LHCN-M2 (cell line): ENCODE measurements around the gene GRHL1. TPM values are rescaled to one million over a fixed set of nuclear protein-coding genes. Genes with fewer than 3 reads are reported as not detected.
"Not testable (repeated sequence)": the region's sequence is repeated elsewhere in the genome, so short reads cannot be mapped to it uniquely, and the experiment has no call there.

Experiments used
- DNase-seq: peaks from one replicate; pipeline ENCODE4 v3.0.0-alpha.2; 2012; ENCODE audit warnings: low read depth
- polyA plus RNA-seq: library from polyadenylated mRNA; unstranded; fragments of >200 nt; gene quantifications from one replicate; pipeline ENCODE4 v1.2.1, GENCODE V29; 2012; ENCODE audit warnings: missing spikeins
- total RNA-seq: library from RNA; depleted of rRNA; stranded (reverse); fragments of >200 nt; gene quantifications from 2 replicates; pipeline ENCODE4 v1.2.3, GENCODE V29; 2014; rRNA removed

GRHL1 gene
- 0.40 and 0.90 TPM in 2 replicates for total RNA-seq
- 0.05 TPM for polyA plus RNA-seq

GRCh38 chr2:9951522-9952285 is at the start of gene GRHL1:
Gene GRHL1 (plus strand): TSS chr2:9951693. CDS start chr2:9951834, 141 bp downstream.
- peak; percentile 81 for DNase-seq

DNA sequence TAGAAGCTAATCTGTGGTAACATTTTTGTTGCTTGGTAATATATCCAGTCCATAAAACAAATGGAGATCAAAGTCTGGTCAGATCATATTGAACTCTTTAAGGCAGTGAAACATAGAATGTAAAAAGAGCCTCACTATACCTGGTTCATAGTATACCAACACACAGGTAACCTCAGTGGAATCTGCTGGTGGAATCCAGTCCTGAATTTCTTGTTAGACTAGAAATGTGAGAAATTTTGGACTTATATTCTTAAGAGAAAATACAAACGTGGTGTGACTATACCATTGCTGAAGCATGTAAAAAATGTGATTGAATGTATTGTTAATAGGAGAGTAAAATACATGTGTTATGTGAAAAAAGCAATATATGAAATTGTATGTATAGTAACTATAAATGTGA is 46.1 kb upstream of the GRHL1 start:
- no peak for DNase-seq

- no peak for DNase-seq
These were observed 44.1 kb upstream of the GRHL1 start for GRCh38 chr2:9907402-9907801.

- DNase-seq = no peak
These were observed 42.9 kb upstream of the GRHL1 start for GRCh38 chr2:9908639-9909038.

GRCh38 chr2:9909106-9909505 is 42.4 kb upstream of the GRHL1 start:
- peak; percentile 74 for DNase-seq

GRCh38 chr2:9910699-9911098 is 40.8 kb upstream of the GRHL1 start:
- no peak for DNase-seq

DNA sequence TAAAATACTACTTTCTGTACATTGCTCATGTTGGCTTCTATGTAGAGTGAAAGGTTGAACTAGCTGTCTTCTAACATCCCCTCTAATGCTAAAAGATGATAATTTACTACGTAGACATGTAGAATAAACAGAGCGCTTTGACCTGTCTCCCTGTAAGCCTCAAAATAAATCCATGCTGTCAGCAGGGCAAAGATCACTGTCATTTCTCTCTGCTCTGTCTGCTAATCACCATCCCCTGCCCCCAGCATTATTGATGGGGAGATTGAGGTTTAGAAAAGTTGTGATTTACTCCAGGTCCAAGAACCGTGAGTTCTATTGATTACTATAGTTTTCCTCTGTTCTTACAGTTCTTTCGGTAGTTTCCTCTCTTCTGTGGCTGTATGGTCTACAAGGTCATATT is 39.0 kb upstream of the GRHL1 start:
- no peak for DNase-seq

- peak; percentile 91 for DNase-seq
These were observed 37.0 kb upstream of the GRHL1 start for GRCh38 chr2:9914384-9915065.

- no peak for DNase-seq
These were observed 33.2 kb upstream of the GRHL1 start for GRCh38 chr2:9918275-9918674.

- no peak for DNase-seq
These were observed 32.0 kb upstream of the GRHL1 start for GRCh38 chr2:9919512-9919911.

DNA sequence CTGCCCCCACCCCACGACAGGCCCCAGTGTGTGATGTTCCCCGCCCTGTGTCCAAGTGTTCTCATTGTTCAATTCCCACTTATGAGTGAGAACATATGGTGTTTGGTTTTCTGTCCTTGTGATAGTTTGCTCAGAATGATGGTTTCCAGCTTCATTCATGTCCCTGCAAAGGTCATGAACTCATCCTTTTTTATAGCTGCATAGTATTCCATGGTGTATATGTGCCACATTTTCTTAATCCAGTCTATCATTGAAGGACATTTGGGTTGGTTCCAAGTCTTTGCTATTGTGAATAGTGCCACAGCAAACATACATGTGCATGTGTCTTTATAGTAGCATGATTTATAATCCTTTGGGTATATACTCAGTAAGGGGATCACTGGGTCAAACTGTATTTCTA is 24.5 kb upstream of the GRHL1 start:
- DNase-seq = not testable (repeated sequence)

GRCh38 chr2:9937258-9937657 is 14.2 kb upstream of the GRHL1 start:
- no peak for DNase-seq

- no peak for DNase-seq
These were observed 13.5 kb upstream of the GRHL1 start for GRCh38 chr2:9937968-9938367.

- no peak for DNase-seq
These were observed 11.7 kb upstream of the GRHL1 start for GRCh38 chr2:9939587-9940485.

DNA sequence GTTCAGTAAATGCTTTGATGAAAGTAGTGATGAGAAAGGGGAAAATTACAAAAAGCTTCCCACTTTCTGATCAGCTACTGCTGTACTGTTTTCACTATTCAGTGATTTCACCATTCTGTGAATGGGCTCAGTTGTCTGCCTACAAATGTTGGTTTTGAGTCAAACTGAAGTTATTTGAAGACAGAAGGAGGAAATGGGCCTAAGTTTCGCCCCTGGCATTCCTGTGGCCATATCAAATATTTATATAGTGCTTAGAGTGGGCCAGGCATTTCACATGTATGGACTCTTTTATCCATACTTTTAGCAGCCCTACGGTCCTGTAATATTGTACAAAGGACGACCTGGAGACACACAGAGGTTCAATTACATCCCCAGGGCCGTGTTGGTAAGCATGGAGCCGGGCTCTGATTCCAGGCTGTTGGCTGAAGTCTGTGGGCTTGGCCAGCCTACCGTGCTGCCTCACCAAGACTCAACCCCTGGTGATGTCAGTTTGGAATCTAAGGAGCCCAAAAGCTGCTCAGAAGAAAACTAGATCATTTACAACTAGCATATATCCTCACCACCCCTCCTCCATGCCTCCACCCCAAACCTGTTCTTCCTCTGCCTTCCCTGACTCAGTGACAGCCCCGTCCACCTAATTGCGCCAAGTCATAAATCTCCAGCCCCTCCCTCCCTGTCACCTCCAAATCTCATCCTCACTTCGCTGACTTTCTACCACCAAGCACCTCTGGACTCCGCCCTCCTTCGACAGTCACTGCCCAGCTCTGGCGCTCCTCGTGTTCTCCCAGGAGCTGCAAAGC is 10.1 kb upstream of the GRHL1 start:
- DNase-seq = peak; percentile 63

- DNase-seq = no peak
These were observed 9.5 kb upstream of the GRHL1 start for GRCh38 chr2:9941996-9942390.

GRCh38 chr2:9944330-9944758 is 7.1 kb upstream of the GRHL1 start:
- DNase-seq = no peak

GRCh38 chr2:9945596-9945995 is 5.9 kb upstream of the GRHL1 start:
- DNase-seq = no peak

DNA sequence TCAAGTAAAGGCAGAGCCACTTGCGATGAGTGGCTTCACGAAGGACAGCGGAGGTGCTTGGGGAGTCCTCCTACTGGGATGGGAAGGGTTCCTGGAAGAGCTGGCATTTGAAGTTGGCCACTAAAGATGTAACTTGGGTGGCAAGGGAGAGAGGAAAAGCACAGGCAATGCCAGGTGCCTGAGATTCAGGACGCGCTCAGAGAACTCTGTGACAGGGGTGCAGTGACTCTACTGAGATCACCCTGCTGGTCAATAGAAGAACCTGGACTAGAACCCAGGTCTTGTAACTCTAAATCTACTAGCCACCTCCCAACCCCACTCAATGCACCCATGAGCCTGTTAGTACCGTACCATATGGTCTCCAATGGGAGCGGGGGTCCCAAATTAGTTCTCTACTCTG is 5.4 kb upstream of the GRHL1 start:
- DNase-seq = no peak

DNA sequence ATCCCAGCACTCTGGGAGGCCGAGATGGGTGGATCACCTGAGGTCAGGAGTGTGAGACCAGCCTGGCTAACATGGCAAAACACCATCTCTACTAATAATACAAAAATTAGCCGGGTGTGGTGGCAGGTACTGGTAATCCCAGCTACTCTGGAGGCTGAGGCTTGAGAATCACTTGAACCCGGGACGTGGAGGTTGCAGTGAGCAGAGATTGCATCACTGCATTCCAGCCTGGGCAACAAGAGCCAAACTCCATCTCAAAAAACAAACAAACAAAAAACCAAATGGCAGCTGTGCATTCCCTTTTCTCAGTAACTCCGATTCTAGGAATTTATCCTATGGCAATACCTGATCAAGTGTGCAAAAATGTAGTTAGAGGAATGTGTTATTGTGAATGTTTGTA is 4.7 kb upstream of the GRHL1 start:
- DNase-seq = no peak

DNA sequence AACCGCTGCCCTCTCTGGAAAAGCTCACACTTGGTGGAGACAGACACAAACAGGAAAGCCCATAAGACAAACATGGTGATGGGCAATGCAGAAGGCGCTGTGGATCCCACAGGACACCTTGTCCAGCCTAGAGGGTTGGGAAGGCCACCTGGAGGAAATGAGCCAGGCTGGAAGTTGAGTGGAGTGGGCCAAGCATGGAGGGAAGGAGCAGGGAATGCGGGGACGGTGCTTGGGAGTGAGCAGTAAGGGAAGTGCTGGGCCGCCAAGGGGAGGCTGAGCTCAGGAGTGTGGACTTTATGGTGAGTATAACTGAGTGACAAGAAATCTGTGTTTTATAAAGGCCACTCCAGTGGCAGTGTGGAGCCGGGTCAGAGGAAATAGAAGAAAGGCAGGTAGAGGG is 2.8 kb upstream of the GRHL1 start:
- no peak for DNase-seq
